ENCODE results near the gene ZNF232. TPM values are rescaled to one million over a fixed set of nuclear protein-coding genes. Genes with fewer than 3 reads are reported as not detected.

The ZNF232 gene
- 4.2 and 4.3 TPM in 2 replicates for total RNA-seq

DNA sequence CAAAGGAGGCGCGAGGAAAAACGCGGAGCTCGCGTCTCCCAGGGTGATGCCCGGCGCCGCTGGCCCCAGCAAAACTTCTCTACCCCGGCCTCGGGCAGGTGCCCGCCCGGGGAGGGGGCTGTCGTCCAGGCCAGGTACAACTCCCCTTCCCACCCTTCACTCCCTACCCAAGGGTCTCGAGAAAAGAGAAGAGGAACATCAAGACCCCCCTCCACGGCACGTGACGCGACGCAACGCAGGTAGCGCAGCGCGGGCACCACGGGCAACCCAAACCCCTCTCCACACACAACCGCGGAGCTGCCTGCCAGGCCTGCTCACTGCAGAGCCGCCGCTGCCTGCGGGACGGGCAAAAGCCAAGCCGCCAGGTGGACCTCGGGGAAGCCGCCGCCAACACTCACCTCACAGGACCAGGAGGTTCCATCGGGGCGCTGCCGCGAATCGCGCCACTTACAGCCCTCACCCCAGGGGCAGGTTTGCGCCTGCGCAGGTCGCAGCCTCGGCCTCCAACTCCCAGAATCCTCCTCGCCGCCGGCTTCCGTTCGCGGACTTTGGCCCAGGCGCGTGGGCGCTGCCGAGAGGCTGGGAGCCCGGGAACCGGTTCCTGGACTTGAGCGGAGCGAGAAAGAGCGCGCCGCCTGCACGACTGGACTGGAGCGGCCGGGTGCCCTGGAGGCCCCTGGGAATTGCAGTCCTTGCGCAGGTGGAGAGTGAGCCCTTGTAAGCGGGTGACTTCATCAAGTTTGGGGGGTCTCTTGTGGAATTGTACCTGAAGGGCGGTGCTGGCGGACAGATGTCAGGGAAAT is at the start of gene ZNF232:
ZNF232 (minus strand) TSS at position 477 of the 803 bp plus-strand sequence; CDS start at position 421, 56 bp downstream.

GRCh38 chr17:5115673-5116651 is 4.3 kb upstream of the ZNF232 start, which contains the start of gene USP6:
USP6 (plus strand) TSS chr17:5116032; CDS start chr17:5130368, 14,336 bp downstream.

DNA sequence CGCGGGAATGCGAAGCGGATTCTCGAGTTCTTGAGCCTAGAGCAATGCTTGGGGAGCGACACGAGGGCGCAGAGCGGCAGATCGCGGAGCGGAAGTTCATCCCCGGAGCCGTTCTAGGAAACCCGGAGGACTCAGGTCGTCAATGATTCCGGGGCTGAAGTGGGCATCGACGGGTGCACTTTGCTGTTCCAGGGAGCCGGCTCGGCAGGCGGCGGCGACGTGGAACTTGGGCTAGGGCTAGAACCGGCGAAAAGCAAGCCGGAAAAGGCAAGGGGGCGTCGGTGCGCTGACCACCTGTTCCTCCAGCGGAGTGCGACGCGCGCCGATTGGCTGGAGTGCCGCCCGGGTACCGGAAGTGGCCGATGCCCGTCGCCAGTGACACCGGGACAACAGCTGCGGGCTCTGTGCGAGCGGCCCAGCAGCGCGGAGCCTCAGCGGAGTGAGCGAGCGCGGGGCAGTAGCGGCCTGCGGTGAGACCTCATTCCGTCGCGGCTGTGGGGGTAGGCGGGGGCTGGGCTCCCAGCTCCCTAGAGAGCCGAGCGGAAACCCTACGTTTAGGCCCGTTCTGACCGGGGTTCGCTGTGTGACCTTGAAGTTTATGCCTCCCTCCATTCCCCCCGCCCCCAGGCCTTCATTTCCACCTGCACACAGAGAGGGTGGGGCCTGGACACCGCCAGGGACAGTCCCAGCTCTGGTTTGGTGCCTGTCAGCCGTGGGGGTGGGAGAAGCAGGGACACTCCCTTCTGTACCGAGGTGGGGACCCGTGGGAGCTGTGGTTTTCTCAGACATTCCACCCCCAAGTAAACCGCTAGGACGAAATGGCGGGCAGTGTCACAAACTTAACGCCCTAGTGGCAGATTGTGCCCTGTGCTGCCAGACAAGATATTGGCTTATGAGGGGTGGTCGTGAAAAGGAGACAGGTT is 33.3 kb downstream of the ZNF232 start, which contains the start of gene ZFP3:
ZFP3 (plus strand) TSS at position 362 of the 923 bp plus-strand sequence. CDS start 13,038 bp downstream, outside the sequence.

Small RNAs within 50 kb of the gene (small RNA-seq; reads per million reads assigned to genes)
- gene AC012146.4 = not detected

Other genes with a start within 250 kb of the ZNF232 start
- 4.4 and 5.8 TPM in 2 replicates for gene C17orf107, start 212.3 kb downstream of the ZNF232 start, total RNA-seq
- gene CHRNE, start 208.8 kb downstream of the ZNF232 start, total RNA-seq = 4.7 and 5.8 TPM in 2 replicates
- not detected in 2 replicates for gene GP1BA, start 179.6 kb downstream of the ZNF232 start, total RNA-seq
- 42.9 and 49.8 TPM in 2 replicates for gene SLC25A11, start 171.8 kb downstream of the ZNF232 start, total RNA-seq
- gene RNF167, start 171.6 kb downstream of the ZNF232 start, total RNA-seq = 18.1 and 20.1 TPM in 2 replicates
- 321 and 412 TPM in 2 replicates for gene PFN1, start 163.3 kb downstream of the ZNF232 start, total RNA-seq
- 0.81 and 3.6 TPM in 2 replicates for gene ENO3, start 160.8 kb downstream of the ZNF232 start, total RNA-seq
- gene SPAG7, start 144.1 kb downstream of the ZNF232 start, total RNA-seq = 23.6 and 30.2 TPM in 2 replicates
- 12.3 and 17.7 TPM in 2 replicates for gene CAMTA2, start 124.2 kb downstream of the ZNF232 start, total RNA-seq
- gene INCA1, start 114.4 kb downstream of the ZNF232 start, total RNA-seq = 0.32 and 0.85 TPM in 2 replicates
- 62.3 and 82.3 TPM in 2 replicates for gene KIF1C, start 113.9 kb downstream of the ZNF232 start, total RNA-seq
- gene SLC52A1, start 76.5 kb downstream of the ZNF232 start, total RNA-seq = 0.32 and 0.36 TPM in 2 replicates
- 2.7 and 3.1 TPM in 2 replicates for gene ZFP3, start 33.4 kb downstream of the ZNF232 start, total RNA-seq
- not detected in 2 replicates for gene USP6, start 4.2 kb upstream of the ZNF232 start, total RNA-seq
- gene ZNF594, start 80.0 kb upstream of the ZNF232 start, total RNA-seq = 7.5 and 9.6 TPM in 2 replicates
- not detected in 2 replicates for gene SCIMP, start 123.0 kb upstream of the ZNF232 start, total RNA-seq
- gene RABEP1, start 170.4 kb upstream of the ZNF232 start, total RNA-seq = 48.8 and 49.9 TPM in 2 replicates

All from hair follicle dermal papilla cell (primary cell).